ENCODE measurements around the gene HSPA1A. TPM values are rescaled to one million over a fixed set of nuclear protein-coding genes. Genes with fewer than 3 reads are reported as not detected.

HSPA1A gene
- total RNA-seq, 1 experiment from 2014 or later = 51.2 TPM

DNA sequence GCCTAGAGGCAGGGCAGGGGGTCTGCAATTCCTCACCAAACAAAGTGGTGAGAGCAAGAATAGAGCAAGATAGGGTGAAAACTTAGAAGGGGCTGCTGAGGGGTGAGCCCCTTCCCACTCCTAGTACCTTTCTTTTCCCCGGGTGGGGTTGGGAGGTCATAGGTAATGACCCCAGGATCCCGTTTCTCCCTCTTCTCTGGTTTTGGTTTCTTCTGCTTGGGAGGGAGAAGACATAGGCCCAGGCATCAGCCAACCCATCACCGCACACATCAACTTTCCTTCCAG, 23.3 kb upstream of the HSPA1A start:
- H3K9me3 ChIP-seq (ENCODE audit: control insufficient read depth, low read depth, low read length) = no peaks in the 10 kb centered on the region
- H3K4me1 Mint-ChIP-seq = peaks cover 10% of the 10 kb centered on the region in 2 experiments
- H3K23ac ChIP-seq (ENCODE audit: insufficient read length, low read depth, low read length) = no peak overlapping the region
- H2BK12ac ChIP-seq (ENCODE audit: insufficient read length, low read depth, low read length) = no peak overlapping the region
- no peak overlapping the region for H4K91ac ChIP-seq (ENCODE audit: insufficient read length, low read depth, low read length)
- no peak overlapping the region for H3K4me2 ChIP-seq (ENCODE audit: insufficient read depth, insufficient read length, low read length)
- no peak overlapping the region for H2AFZ ChIP-seq (ENCODE audit: low read length)
- H4K5ac ChIP-seq (ENCODE audit: insufficient read length, low read depth, low read length) = no peak overlapping the region
- peaks cover 2% of the 10 kb centered on the region; the same call in 1 of the 2 replicates for H3K79me2 ChIP-seq (ENCODE audit: insufficient read depth, low read length)
- H4K20me1 ChIP-seq (ENCODE audit: control insufficient read depth, insufficient read depth, insufficient read length) = peaks cover 3% of the 10 kb centered on the region
- H3K27ac ChIP-seq (ENCODE audit: insufficient read length, low read depth, low read length) = no peak overlapping the region
- H2BK20ac ChIP-seq (ENCODE audit: low read depth, low read length, poor library complexity, severe bottlenecking) = no peak overlapping the region
- no peak overlapping the region for H3T11ph ChIP-seq (ENCODE audit: low read length)
- H3K9me3 Mint-ChIP-seq = no peaks in the 10 kb centered on the region
- no peaks in the 10 kb centered on the region for H3K27me3 ChIP-seq (ENCODE audit: insufficient read depth, low read length)
- no peak overlapping the region for H2AK5ac ChIP-seq (ENCODE audit: insufficient read length, low read length)
- H4K8ac ChIP-seq (replicated peaks; ENCODE audit: insufficient read length, low read depth, low read length) = no peak overlapping the region
- H3K18ac ChIP-seq (ENCODE audit: insufficient read length, low read depth, low read length) = no peak overlapping the region
- H3K14ac ChIP-seq (ENCODE audit: insufficient read depth, low read length) = no peak overlapping the region
- no peak overlapping the region for H3K4me3 Mint-ChIP-seq
- no peaks in the 10 kb centered on the region for H3K4me1 ChIP-seq (ENCODE audit: insufficient read depth, low read length)
- TF ChIP-seq, protein P1, sequence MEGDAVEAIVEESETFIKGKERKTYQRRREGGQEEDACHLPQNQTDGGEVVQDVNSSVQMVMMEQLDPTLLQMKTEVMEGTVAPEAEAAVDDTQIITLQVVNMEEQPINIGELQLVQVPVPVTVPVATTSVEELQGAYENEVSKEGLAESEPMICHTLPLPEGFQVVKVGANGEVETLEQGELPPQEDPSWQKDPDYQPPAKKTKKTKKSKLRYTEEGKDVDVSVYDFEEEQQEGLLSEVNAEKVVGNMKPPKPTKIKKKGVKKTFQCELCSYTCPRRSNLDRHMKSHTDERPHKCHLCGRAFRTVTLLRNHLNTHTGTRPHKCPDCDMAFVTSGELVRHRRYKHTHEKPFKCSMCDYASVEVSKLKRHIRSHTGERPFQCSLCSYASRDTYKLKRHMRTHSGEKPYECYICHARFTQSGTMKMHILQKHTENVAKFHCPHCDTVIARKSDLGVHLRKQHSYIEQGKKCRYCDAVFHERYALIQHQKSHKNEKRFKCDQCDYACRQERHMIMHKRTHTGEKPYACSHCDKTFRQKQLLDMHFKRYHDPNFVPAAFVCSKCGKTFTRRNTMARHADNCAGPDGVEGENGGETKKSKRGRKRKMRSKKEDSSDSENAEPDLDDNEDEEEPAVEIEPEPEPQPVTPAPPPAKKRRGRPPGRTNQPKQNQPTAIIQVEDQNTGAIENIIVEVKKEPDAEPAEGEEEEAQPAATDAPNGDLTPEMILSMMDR (conservative IDR thresholded peaks at IDR 0.05) = no peak
- peaks cover 19 to 52% (median 43%) of the 10 kb centered on the region in 3 experiments for H3K36me3 Mint-ChIP-seq (ENCODE audit: insufficient read depth in 1 of 3, low read depth in 3 of 3)
- no peak overlapping the region for H2BK5ac ChIP-seq (ENCODE audit: insufficient read length, low read length)
- H3K23me2 ChIP-seq (ENCODE audit: insufficient read length, low read depth, low read length, poor library complexity, severe bottlenecking) = peaks cover 3% of the 10 kb centered on the region
- no peaks in the 10 kb centered on the region for H3K27me3 Mint-ChIP-seq (ENCODE audit: low read depth)
- DNase-seq = no peak
- H3K9ac ChIP-seq (ENCODE audit: extremely low read depth, insufficient read length, low read length) = no peak overlapping the region
- no peak overlapping the region for H2BK15ac ChIP-seq (ENCODE audit: low read depth, low read length)
- WGBS (ENCODE audit: extremely low coverage, insufficient read length, low lambda C conversion rate) = no CpG with 5 or more reads among the region's 3 CpGs
- H3K56ac ChIP-seq (ENCODE audit: insufficient read length, low read depth, low read length) = no peak overlapping the region
- peak overlapping the region in 1 of 3 experiments; percentile 59; a peak in 1 of 7 replicates for H3K27ac Mint-ChIP-seq
- H3K79me1 ChIP-seq (ENCODE audit: insufficient read depth, low read depth, low read length, poor library complexity, severe bottlenecking) = no peaks in the 10 kb centered on the region
- H2BK120ac ChIP-seq (ENCODE audit: low read depth, low read length, poor library complexity, severe bottlenecking) = no peak overlapping the region
- H3K4ac ChIP-seq (ENCODE audit: low read depth, low read length) = no peak overlapping the region
